Neural progenitor cell (in vitro differentiated cells): ENCODE measurements around the gene BEX3. TPM values are rescaled to one million over a fixed set of nuclear protein-coding genes. Genes with fewer than 3 reads are reported as not detected.

Experiments
- DNase-seq: peaks from one replicate; pipeline ENCODE4 v3.0.0-alpha.2; 2016; ENCODE audit warnings: low spot score
- H2AFZ ChIP-seq: fragments of 200-600 bp; sonication (generic); replicated peaks from 2 replicates; pipeline ENCODE4 v1.6.1; 2016; ENCODE audit warnings: antibody characterized with exemption
- H3F3A ChIP-seq: fragments of 200-600 bp; sonication (generic); 2 replicates; pipeline ENCODE4 v1.6.1; 2016; ENCODE audit warnings: antibody characterized with exemption, low read depth
- H3K27ac ChIP-seq: fragments of 200-600 bp; sonication (generic); 2 replicates; pipeline ENCODE4 v1.5.1; 2016; ENCODE audit warnings: mild to moderate bottlenecking
- H3K27me3 ChIP-seq: fragments of 200-600 bp; sonication (generic); 2 replicates; pipeline ENCODE4 v1.6.1; 2016; ENCODE audit warnings: mild to moderate bottlenecking, moderate library complexity
- H3K36me3 ChIP-seq: fragments of 200-600 bp; sonication (generic); 2 replicates; pipeline ENCODE4 v1.5.1; 2016
- H3K4me1 ChIP-seq: fragments of 200-600 bp; sonication (generic); 2 replicates; pipeline ENCODE4 v1.6.1; 2016; ENCODE audit warnings: mixed run types
- H3K4me2 ChIP-seq: fragments of 200-600 bp; sonication (generic); 2 replicates; pipeline ENCODE4 v1.6.1; 2016
- H3K4me3 ChIP-seq: fragments of 200-600 bp; sonication (generic); 2 replicates; pipeline ENCODE4 v1.5.1; 2016
- H3K79me2 ChIP-seq: fragments of 200-600 bp; sonication (generic); 2 replicates; pipeline ENCODE4 v1.6.1; 2016; ENCODE audit warnings: low read depth
- H3K9ac ChIP-seq: fragments of 200-600 bp; sonication (generic); 2 replicates; pipeline ENCODE4 v1.6.1; 2016
- H3K9me3 ChIP-seq: fragments of 200-600 bp; sonication (generic); 2 replicates; pipeline ENCODE4 v1.5.1; 2016; ENCODE audit warnings: low read depth
- H4K20me1 ChIP-seq: fragments of 200-600 bp; sonication (generic); 2 replicates; pipeline ENCODE4 v1.6.1; 2016; ENCODE audit warnings: low read depth
- H3K27ac Mint-ChIP-seq: 3 replicates; pipeline ENCODE4 v1.8.0; 2021; ENCODE audit warnings: mixed read lengths
- H3K27me3 Mint-ChIP-seq: 2 replicates; pipeline ENCODE4 v1.8.0; 2022; ENCODE audit warnings: low read depth, mild to moderate bottlenecking, inconsistent platforms, moderate library complexity, mixed read lengths; ENCODE audit not compliant: insufficient read depth
- H3K36me3 Mint-ChIP-seq: 3 replicates; pipeline ENCODE4 v1.8.0; 2021; ENCODE audit warnings: mixed read lengths
- H3K4me1 Mint-ChIP-seq: 3 replicates; pipeline ENCODE4 v1.8.0; 2021; ENCODE audit warnings: mixed read lengths
- H3K4me3 Mint-ChIP-seq: 3 replicates; pipeline ENCODE4 v1.8.0; 2021; ENCODE audit warnings: mild to moderate bottlenecking, moderate library complexity, mixed read lengths
- H3K9me3 Mint-ChIP-seq: 3 replicates; pipeline ENCODE4 v1.8.0; 2020; ENCODE audit warnings: mixed read lengths
- EZH2 ChIP-seq: fragments of 200-600 bp; sonication (generic); IDR thresholded peaks from 2 replicates; pipeline ENCODE4 v1.6.1; 2017; ENCODE audit warnings: antibody characterized with exemption, mild to moderate bottlenecking, moderate library complexity
- EZH2phosphoT487 ChIP-seq: fragments of 200-600 bp; sonication (generic); IDR thresholded peaks from 2 replicates; pipeline ENCODE4 v1.6.1; 2017; ENCODE audit warnings: antibody characterized with exemption
- total RNA-seq: library from RNA; depleted of rRNA; stranded (reverse); fragments of >200 nt; gene quantifications from 2 replicates; pipeline ENCODE4 v1.2.3, GENCODE V29; 2015; ENCODE audit warnings: low replicate concordance
- TF ChIP-seq, protein P1 (sequence below): fragments of 200-600 bp; sonication (generic); IDR thresholded peaks from 2 replicates; pipeline ENCODE4 v1.5.1; 2017; ENCODE audit warnings: antibody characterized with exemption, mild to moderate bottlenecking

BEX3 gene
- total RNA-seq, 1 donor from 2014 or later, result 392 TPM

GRCh38 chrX:103360092-103360491 lies 16.2 kb upstream of the BEX3 start:
- H3K9me3 Mint-ChIP-seq, result no peaks in the 10 kb centered on the region
- H3K4me3 Mint-ChIP-seq, result no peak overlapping the region

GRCh38 chrX:103360916-103361315 lies 15.4 kb upstream of the BEX3 start:
- Histone ChIP-seq H3K9ac (no peak overlapping the region), H2AFZ (no peak overlapping the region), H3K27ac (no peak overlapping the region), H3K9me3 (no peaks in the 10 kb centered on the region), H3K36me3 (peaks cover 8% of the 10 kb centered on the region), H4K20me1 (no peaks in the 10 kb centered on the region), H3F3A (no peaks in the 10 kb centered on the region), H3K79me2 (peaks cover 22% of the 10 kb centered on the region), H3K27me3 (no peaks in the 10 kb centered on the region), H3K4me3 (no peak overlapping the region), H3K4me2 (no peak overlapping the region), H3K4me1 (peaks cover 6% of the 10 kb centered on the region)
- H3K4me1 Mint-ChIP-seq, result peaks cover 24% of the 10 kb centered on the region
- peaks cover 3% of the 10 kb centered on the region for H3K27me3 Mint-ChIP-seq
- no peak for DNase-seq
- peaks cover 12% of the 10 kb centered on the region for H3K36me3 Mint-ChIP-seq
- no peak overlapping the region for H3K4me3 Mint-ChIP-seq
- TF ChIP-seq, protein P1, sequence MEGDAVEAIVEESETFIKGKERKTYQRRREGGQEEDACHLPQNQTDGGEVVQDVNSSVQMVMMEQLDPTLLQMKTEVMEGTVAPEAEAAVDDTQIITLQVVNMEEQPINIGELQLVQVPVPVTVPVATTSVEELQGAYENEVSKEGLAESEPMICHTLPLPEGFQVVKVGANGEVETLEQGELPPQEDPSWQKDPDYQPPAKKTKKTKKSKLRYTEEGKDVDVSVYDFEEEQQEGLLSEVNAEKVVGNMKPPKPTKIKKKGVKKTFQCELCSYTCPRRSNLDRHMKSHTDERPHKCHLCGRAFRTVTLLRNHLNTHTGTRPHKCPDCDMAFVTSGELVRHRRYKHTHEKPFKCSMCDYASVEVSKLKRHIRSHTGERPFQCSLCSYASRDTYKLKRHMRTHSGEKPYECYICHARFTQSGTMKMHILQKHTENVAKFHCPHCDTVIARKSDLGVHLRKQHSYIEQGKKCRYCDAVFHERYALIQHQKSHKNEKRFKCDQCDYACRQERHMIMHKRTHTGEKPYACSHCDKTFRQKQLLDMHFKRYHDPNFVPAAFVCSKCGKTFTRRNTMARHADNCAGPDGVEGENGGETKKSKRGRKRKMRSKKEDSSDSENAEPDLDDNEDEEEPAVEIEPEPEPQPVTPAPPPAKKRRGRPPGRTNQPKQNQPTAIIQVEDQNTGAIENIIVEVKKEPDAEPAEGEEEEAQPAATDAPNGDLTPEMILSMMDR, result no peak
- no peak for TF ChIP-seq EZH2
- TF ChIP-seq EZH2phosphoT487, result no peak
- H3K27ac Mint-ChIP-seq, result no peak overlapping the region
- H3K9me3 Mint-ChIP-seq, result no peaks in the 10 kb centered on the region

More at GRCh38 chrX:103360092-103360491, 16.2 kb upstream of the BEX3 start:
- Histone ChIP-seq H3K27ac (no peak overlapping the region), H3K9ac (no peak overlapping the region), H3K4me1 (peaks cover 6% of the 10 kb centered on the region), H4K20me1 (no peaks in the 10 kb centered on the region), H3K79me2 (peaks cover 22% of the 10 kb centered on the region), H2AFZ (no peak overlapping the region), H3K4me2 (no peak overlapping the region), H3K9me3 (no peaks in the 10 kb centered on the region), H3K27me3 (no peaks in the 10 kb centered on the region), H3F3A (no peaks in the 10 kb centered on the region), H3K4me3 (no peak overlapping the region), H3K36me3 (peaks cover 8% of the 10 kb centered on the region)
- Mint-ChIP-seq H3K27ac (no peak overlapping the region), H3K4me1 (peaks cover 25% of the 10 kb centered on the region), H3K27me3 (peaks cover 3% of the 10 kb centered on the region), H3K36me3 (peaks cover 12% of the 10 kb centered on the region)
- TF ChIP-seq, protein P1, result no peak
- TF ChIP-seq EZH2 (no peak), EZH2phosphoT487 (no peak)
- no peak for DNase-seq

DNA sequence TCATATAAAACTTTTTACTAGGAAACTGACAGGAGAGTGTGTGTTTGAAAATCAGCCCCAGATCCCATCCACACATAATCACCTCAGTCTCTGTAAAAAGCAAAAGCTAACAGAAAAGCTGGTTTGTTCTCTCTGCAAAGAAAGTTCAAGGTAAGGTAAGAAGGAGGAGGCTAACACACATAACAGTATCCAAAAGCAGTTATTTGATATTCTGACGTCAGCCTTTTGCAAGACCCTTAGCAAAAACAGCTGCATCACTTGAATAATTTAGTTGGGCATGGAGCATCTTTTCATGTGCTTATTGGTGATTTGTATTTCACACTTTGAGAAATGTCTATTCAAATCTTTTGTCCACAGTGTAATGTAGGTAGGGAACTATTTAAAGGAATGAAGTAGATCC lies 14.5 kb upstream of the BEX3 start:
- no peak for DNase-seq
- TF ChIP-seq EZH2, result no peak
- Histone ChIP-seq H3K27me3 (no peaks in the 10 kb centered on the region), H4K20me1 (no peaks in the 10 kb centered on the region), H3K4me3 (no peak overlapping the region), H3F3A (no peaks in the 10 kb centered on the region), H3K4me1 (peaks cover 6% of the 10 kb centered on the region), H3K4me2 (no peak overlapping the region), H3K9ac (no peak overlapping the region), H3K9me3 (no peaks in the 10 kb centered on the region), H3K79me2 (peaks cover 13% of the 10 kb centered on the region), H3K36me3 (peaks cover 8% of the 10 kb centered on the region), H2AFZ (no peak overlapping the region), H3K27ac (no peak overlapping the region)
- Mint-ChIP-seq H3K4me1 (peaks cover 20% of the 10 kb centered on the region), H3K36me3 (peaks cover 12% of the 10 kb centered on the region), H3K9me3 (no peaks in the 10 kb centered on the region), H3K27me3 (peaks cover 1% of the 10 kb centered on the region), H3K4me3 (no peak overlapping the region), H3K27ac (no peak overlapping the region)

DNA sequence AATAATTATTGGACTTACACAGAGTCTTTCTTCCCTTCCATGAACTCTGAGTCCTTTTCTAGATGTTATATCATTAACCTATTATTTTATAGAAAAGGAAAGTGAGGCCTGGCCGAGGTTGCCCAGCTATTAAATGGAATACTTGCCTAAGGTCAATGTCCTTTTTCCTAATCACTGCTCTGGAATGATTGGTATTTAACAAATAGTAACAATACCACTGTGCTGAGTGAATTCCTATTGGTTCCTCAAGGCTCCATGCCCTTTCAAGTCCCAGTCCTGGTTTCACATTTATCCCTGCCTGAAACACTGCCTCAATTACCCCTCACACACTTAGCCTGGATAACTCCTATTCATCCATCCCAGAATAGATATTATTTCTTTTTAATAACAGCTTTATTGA lies 13.9 kb upstream of the BEX3 start:
- Mint-ChIP-seq H3K27me3 (no peaks in the 10 kb centered on the region), H3K9me3 (peaks cover 3% of the 10 kb centered on the region)

More for the DNA sequence above, 13.9 kb upstream of the BEX3 start:
- Histone ChIP-seq H4K20me1 (no peaks in the 10 kb centered on the region), H3K4me3 (no peak overlapping the region), H3K79me2 (peaks cover 6% of the 10 kb centered on the region), H3K4me1 (peaks cover 6% of the 10 kb centered on the region), H3K36me3 (peaks cover 8% of the 10 kb centered on the region), H3K4me2 (no peak overlapping the region), H3F3A (no peaks in the 10 kb centered on the region), H3K27me3 (no peaks in the 10 kb centered on the region), H3K9me3 (no peaks in the 10 kb centered on the region), H2AFZ (no peak overlapping the region), H3K9ac (no peak overlapping the region), H3K27ac (no peak overlapping the region)
- no peak for DNase-seq
- H3K4me1 Mint-ChIP-seq, result peaks cover 16% of the 10 kb centered on the region
- no peak overlapping the region for H3K27ac Mint-ChIP-seq
- H3K4me3 Mint-ChIP-seq, result no peak overlapping the region
- peaks cover 11% of the 10 kb centered on the region for H3K36me3 Mint-ChIP-seq
- no peak for TF ChIP-seq EZH2
- TF ChIP-seq EZH2phosphoT487, result no peak
- TF ChIP-seq, protein P1, result no peak
